Measurements from ENCODE around the gene KRT85.
A peak's percentile ranks its signal among the peaks of the same experiment; 100 is the strongest.
"Not testable (repeated sequence)": the region's sequence is repeated elsewhere in the genome, so short reads cannot be mapped to it uniquely, and the experiment has no call there.

The KRT85 gene

DNA sequence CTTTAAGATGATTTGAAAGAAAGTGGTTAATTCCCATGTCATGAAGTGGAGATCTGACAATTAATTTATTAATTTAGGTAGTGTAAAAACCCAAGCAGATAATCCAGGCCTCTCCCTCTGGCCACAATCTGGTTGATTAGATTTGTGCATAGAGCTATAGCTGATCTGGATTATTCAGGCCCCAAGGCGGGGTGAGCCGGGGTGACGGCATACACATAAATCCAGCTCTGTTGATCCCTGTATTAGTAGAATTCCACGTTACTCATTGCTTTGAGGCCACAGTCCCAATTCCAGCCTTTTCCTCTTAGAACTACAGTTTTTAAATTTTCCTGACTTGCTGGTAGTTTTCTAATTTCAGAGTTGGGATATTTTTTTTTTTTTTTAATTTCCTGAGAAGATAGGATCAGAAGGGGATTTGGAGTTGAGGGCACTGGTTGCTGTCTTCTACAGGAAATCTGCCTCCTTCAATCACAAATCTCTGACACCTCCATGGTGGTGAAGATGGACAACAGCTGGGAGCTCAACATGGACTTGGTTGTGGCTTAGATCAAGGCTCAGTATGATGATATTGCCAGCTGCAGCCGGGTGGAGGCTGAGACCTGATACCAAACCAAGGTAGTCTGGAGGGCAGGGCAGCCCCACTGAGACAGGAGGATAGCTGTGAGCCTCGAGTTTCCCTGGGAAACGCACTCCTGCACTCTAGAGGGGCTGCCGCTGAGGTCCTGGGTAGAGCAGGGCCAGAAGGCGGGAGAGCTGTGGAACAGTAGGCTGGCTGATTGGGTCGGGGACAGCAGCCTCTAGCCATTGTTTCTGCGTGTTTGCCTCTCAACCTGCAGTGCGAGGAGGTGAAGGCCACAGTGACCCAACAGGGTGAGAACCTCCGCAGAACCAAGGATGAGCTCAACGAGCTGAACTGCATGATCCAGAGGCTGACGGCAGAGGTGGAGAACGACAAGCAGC, 19.4 kb downstream of the KRT85 start:
- DNase-seq, result no peak

- no peak for DNase-seq
These were observed 20.3 kb downstream of the KRT85 start for GRCh38 chr12:52347016-52347415.

DNA sequence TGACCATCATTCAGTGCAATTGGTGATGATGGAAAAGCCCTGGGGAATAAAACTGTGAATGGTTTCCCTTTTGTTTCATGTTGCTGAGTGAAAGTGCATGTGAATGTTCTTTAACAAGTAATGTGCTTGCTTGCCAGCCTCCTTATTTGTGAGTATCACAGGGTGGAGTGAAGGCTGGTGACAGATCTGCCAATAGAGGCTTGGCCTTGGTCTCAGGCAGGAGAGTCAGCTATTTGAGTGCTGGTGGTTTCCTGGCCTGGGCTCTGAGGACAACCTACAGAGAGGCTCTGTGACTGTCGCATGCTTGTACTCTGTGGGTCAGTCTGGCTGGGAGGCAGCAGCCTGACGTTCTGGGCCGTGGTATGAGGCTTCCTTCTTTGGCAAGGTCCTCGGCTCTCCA, 20.7 kb downstream of the KRT85 start:
- no peak for DNase-seq

- not testable (repeated sequence) for DNase-seq
These were observed 22.2 kb downstream of the KRT85 start for GRCh38 chr12:52345041-52345440.

DNA sequence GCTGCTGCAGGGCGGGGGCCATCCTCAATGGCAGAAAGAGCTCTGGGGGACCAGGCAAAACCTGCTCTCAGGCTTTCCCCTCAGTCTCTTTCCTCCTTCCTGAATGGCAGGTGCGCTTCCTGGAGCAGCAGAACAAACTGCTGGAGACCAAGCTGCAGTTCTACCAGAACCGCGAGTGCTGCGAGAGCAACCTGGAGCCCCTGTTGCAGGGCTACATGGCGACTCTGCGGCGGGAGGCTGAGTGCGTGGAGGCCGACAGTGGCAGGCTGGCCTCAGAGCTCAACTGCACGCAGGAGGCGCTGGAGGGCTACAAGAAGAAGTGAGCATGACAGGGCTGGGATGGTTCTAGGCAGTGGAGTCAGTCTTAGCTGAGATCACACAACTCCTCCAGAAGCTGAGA, 23.2 kb downstream of the KRT85 start:
- no peak for DNase-seq

DNA sequence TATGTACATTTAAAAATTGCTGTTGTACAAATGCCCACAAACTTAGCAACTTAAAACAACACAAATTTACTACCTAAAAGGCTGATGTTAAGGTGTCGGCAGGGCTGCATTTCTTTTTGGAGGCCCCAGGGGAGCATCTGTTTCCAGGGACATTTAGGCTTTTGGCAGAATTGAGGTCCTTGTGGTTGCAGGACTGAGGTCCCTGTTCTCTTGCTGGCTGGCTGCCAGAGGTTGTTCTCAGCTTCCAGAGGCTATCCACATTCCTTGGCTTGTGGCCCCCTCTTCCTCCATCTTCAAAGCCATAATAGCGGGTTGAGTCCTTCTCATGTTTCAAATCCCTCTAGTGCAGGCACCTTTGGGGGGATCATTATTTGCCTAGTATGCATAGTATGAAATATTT, 23.7 kb downstream of the KRT85 start:
- no peak for DNase-seq

- no peak for DNase-seq
These were observed 24.3 kb downstream of the KRT85 start for GRCh38 chr12:52342781-52343490.

DNA sequence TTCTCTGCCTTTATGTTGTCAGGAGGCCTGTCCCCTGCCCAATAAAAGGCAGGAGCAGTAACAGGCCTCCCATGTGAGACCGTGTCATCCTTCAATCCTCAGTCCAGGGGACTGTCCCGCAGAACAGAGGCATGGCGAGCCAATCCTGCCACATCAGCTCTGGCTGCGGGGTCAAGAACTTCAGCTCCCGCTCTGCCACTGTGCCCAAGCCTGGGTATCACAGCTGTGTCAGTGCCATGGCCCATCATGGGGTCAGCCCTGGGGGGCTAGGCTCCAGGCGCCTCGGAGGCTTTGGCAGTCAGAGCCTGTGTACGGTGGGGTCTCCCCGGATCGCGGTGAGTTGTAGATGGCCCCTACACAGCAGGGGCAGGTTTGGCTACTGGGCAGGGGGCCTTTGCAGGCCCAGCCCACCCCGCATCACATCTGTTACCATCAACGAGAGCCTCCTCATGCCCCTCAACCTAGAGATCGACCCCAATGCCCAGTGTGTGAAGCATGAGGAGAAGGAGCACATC, 26.2 kb downstream of the KRT85 start:
- DNase-seq, result no peak

- no peak for DNase-seq
These were observed 28.9 kb downstream of the KRT85 start for GRCh38 chr12:52338241-52338960.

DNA sequence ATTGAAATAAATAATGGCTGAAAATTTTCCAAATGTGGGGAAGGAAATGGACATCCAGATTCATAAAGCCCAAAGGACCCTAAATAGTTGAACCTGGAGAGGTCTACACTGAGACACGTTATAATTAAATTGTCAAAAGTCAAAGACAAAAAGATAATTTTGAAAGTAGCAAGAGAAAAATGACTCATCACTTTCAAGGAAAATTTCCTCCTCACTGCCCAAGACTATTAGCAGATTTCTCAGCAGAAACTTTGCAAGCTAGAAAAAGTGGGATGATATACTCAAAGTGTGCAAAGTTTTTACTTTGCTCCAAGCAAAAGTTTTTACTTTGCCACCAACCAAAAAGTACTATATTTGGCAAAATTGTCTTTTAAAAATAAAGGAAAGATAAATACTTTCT, 30.2 kb downstream of the KRT85 start:
- DNase-seq, result no peak

DNA sequence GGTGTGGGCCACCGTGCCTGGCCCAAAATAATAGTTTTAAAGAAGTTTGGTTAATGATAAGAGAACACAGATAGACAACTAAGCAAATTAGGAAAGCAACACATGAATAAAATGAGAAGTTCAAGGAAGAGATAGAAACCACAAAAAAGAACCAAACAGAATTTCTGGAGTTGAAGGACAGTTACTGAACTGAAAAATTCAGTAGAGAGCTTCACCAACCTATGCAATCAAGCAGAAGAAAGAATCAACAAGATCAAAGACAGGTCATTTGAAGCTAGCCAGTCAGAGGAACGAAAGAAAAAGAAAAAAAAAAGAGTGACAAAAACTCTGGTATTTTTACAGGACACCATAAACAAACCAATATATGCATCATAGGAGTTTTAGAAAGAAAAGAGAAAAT, 30.6 kb downstream of the KRT85 start:
- DNase-seq, result no peak

- no peak for DNase-seq
These were observed 31.6 kb downstream of the KRT85 start for GRCh38 chr12:52335598-52336262.

GRCh38 chr12:52334185-52334584, 33.1 kb downstream of the KRT85 start:
- no peak for DNase-seq

DNA sequence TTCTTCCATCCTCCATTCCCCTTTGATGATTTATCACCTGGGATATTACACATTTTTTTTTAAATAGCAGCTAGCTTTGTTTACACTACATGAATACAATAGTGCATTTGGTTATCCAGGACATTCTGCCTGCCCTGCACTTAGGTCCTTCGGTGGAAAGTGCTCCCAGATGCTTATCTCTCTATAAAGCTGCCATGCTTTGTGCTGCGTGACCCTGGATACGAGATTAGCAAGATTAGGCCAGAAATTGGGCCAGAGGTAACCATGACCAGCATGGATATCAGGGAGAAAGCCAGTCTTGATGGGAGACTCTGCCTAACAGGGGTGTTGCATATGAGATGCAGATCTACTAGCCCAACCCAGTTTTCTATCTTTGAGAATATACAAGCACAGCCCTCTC, 34.0 kb downstream of the KRT85 start:
- DNase-seq, result no peak

GRCh38 chr12:52332381-52332780, 34.9 kb downstream of the KRT85 start:
- DNase-seq, result no peak

DNA sequence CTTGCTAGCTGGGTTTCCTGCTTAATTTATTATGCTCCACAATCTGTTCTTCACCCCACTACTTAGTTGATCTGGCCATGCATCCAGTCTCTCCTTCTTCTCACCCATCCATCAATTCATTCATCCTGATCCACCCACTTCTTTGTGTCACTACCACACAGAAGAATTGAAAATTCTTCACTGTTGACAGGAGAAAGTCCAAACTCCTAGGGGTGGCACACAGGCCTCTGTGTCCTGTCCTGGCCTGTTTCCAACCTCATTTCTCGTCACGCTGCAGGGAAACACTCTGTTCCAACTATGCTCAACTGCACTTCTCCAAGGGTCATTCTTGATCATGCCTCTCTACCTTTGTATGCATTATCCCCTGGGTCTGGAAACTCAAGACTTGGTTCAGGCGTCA, 35.4 kb downstream of the KRT85 start:
- no peak for DNase-seq

DNA sequence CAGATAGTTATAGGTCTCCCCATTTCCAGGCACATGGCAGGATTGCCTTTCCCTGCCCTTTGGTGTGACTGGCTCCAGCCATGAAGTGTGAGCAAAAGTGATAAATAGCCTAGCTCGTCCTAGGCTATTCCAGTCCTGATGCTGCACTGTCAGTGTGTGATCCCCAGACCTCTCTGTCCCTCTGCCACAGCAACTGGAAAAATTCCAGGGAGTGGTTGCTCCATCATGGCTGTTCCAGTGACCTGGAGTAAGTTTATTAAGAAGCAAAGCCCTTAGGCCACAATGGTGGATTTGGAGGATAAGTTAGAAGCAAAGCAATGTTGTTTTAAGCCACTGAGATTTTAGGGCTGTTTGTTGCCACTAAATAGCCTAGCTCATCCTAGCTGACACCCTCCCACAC, 36.2 kb downstream of the KRT85 start:
- DNase-seq, result no peak

DNA sequence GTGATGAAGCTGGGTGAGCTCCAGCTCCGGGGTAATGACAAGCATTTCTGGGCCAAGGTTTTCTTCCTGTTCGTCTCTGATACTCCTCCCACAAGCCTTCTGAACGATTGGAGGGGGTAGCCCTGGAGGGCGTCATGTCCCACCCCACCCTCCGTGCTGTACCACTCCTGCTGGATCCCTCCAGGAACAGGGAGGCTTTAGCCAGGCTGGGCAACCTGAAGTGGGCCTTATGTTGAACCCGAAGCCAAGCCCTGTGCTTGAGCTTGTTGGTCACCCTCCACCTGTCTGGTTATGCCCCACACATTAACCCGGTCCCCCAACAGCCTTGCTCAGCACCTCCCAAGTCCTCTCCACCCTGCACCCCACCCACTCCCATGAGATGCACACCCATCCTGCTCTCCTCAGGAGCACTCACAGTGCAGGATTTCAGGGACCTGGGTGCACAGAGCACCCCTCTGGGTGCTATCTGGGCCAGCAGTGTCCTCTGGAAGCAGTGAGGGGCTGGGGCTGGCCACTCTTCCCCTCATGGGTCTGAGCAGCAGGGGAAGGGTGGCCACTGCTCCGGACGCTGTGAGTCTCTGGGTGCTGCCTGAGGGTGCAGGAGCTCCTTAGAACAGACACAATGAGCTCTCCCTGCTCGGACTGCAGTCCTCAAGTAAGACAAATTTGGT, 39.3 kb downstream of the KRT85 start:
- DNase-seq, result no peak

GRCh38 chr12:52327052-52327829, 40.0 kb downstream of the KRT85 start:
- peak; percentile 69 for DNase-seq

DNA sequence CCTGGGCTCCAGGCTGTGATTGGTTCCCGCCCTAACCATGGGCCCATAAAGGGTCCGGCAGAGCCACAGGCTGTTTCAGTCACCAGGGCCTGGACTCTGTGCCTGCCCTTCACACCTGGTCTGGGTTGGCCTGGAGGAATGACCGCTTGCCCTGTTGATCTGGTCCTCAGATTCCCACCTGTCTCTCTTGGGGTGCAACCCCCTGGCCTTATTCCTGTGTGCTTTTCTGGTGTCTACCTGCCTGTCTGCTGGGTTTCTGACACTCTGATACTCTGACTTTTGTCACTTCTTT, 43.2 kb downstream of the KRT85 start:
- DNase-seq, result no peak

- DNase-seq, result no peak
These were observed 43.7 kb downstream of the KRT85 start for GRCh38 chr12:52323416-52324152.

All from stimulated activated CD4-positive, alpha-beta T cell treated with anti-CD3 and anti-CD28 coated beads, Interleukin-4, amount 100 ng/mL, for 1 hour (primary cell).